ENCODE results near the gene ALDOC. TPM values are rescaled to one million over a fixed set of nuclear protein-coding genes. Genes with fewer than 3 reads are reported as not detected.
"Not testable (repeated sequence)": the region's sequence is repeated elsewhere in the genome, so short reads cannot be mapped to it uniquely, and the experiment has no call there.

The ALDOC gene
- total RNA-seq, 1 donor from 2014 or later = 10.3 TPM

- no peak overlapping the region for H3K4me3 Mint-ChIP-seq (ENCODE audit: unreplicated experiment)
- no peaks in the 10 kb centered on the region for H3K27me3 Mint-ChIP-seq (ENCODE audit: low read depth, unreplicated experiment)
These were observed 33.7 kb upstream of the ALDOC start for GRCh38 chr17:28610376-28610775.

DNA sequence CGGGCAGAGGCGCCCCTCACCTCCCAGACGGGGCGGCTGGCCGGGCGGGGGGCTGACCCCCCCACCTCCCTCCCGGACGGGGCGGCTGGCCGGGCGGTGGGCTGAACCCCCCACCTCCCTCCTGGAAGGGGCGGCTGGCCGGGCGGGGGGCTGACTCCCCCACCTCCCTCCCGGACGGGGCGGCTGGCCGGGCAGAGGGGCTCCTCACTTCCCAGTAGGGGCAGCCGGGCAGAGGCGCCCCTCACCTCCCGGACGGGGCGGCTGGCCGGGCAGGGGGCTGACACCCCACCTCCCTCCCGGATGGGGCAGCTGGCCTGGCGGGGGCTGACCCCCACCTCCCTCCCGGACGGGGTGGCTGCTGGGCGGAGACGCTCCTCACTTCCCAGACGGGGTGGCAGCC is 27.3 kb upstream of the ALDOC start:
- H2AFZ ChIP-seq (ENCODE audit: low read depth, low read length); H3K27me3 ChIP-seq (ENCODE audit: insufficient read depth, low read length); H3K27ac Mint-ChIP-seq (ENCODE audit: unreplicated experiment); H3K79me2 ChIP-seq (ENCODE audit: insufficient read depth, low read length); H3K4me3 Mint-ChIP-seq (ENCODE audit: unreplicated experiment); H3K36me3 Mint-ChIP-seq (ENCODE audit: low read depth, unreplicated experiment); H4K20me1 ChIP-seq (ENCODE audit: insufficient read depth, low read length); FAIRE-seq; H3K27ac ChIP-seq (ENCODE audit: low read depth, low read length); H3K9me3 ChIP-seq (ENCODE audit: insufficient read depth, low read depth, low read length); H3K4me1 ChIP-seq (ENCODE audit: insufficient read depth, low read length); H3K9me3 Mint-ChIP-seq (ENCODE audit: unreplicated experiment); H3K36me3 ChIP-seq (ENCODE audit: insufficient read depth, low read length); H3K9ac ChIP-seq (ENCODE audit: low read length); H3K4me3 ChIP-seq (ENCODE audit: insufficient read depth, low read depth, low read length); H3K4me1 Mint-ChIP-seq (ENCODE audit: low read depth, unreplicated experiment); H3K27me3 Mint-ChIP-seq (ENCODE audit: low read depth, unreplicated experiment); H3K4me2 ChIP-seq (ENCODE audit: low read length); DNase-seq (ENCODE audit: low read depth): not testable (repeated sequence)

More at GRCh38 chr17:28610376-28610775, 33.7 kb upstream of the ALDOC start:
- FAIRE-seq = no peak
- TF ChIP-seq EZH2 (IDR thresholded peaks at IDR 0.05; ENCODE audit: insufficient read depth, low read length) (no peak), CTCF (IDR thresholded peaks at IDR 0.05; ENCODE audit: insufficient read depth, low read depth, low read length) (no peak)
- peaks cover 17% of the 10 kb centered on the region for H3K36me3 ChIP-seq (ENCODE audit: insufficient read depth, low read length)
- no peak overlapping the region for H2AFZ ChIP-seq (ENCODE audit: low read depth, low read length)
- no peaks in the 10 kb centered on the region for H3K9me3 ChIP-seq (ENCODE audit: insufficient read depth, low read depth, low read length)
- no peak overlapping the region for H3K9ac ChIP-seq (ENCODE audit: low read length)
- H3K4me1 ChIP-seq (ENCODE audit: insufficient read depth, low read length) = no peaks in the 10 kb centered on the region
- Mint-ChIP-seq H3K9me3 (ENCODE audit: unreplicated experiment) (no peaks in the 10 kb centered on the region), H3K4me1 (ENCODE audit: low read depth, unreplicated experiment) (no peaks in the 10 kb centered on the region), H3K27ac (ENCODE audit: unreplicated experiment) (no peak overlapping the region), H3K36me3 (ENCODE audit: low read depth, unreplicated experiment) (peaks cover 12% of the 10 kb centered on the region)
- no peak overlapping the region for H3K27ac ChIP-seq (ENCODE audit: low read depth, low read length)
- no peaks in the 10 kb centered on the region for H3K27me3 ChIP-seq (ENCODE audit: insufficient read depth, low read length)
- H3K4me2 ChIP-seq (ENCODE audit: low read length) = no peak overlapping the region
- no peak overlapping the region for H3K4me3 ChIP-seq (ENCODE audit: insufficient read depth, low read depth, low read length)
- no peaks in the 10 kb centered on the region for H3K79me2 ChIP-seq (ENCODE audit: insufficient read depth, low read length)
- DNase-seq (ENCODE audit: low read depth) = no peak
- peaks cover 12% of the 10 kb centered on the region for H4K20me1 ChIP-seq (ENCODE audit: insufficient read depth, low read length)

DNA sequence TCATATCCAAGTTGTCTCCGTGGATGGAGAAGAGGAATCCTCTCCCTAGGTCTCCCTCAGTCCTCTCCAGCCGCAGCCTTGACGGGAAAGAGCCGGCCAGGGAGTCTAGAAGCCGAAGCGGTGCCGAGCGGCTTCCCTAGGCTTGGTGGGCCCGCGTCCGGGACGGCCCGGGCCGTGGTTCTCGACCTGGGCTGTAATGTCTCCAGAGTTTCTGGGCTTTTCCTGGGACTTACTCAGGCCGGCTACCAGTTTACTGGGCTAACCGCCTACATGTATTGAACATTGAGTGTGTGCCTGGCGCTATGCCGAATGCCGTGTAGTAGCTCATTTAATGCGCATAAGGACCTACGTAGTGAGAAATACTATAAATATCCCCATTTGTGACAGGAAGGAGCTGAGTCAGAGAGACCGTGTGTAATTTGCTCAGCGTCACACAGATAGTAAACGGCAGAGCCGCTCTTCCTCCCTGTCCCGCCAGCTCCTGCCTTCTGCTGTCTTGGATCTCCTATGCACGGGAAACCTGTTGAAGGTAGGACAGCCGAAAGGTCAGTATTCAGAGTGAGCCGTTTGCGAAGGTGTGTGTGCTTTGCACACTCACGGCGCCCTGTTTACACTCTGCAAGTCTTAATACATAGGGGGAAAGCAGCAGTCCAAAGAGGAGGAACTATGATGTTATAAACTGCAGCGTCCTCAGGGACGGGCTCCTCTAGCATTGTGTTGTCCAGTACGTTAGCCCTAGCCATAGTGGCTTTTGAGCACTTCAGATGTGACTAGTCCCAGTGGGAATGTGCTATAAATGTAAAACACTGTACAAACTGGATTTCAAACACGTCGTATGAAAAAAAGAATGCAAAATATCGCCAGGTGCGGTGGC is 22.9 kb upstream of the ALDOC start:
- DNase-seq (ENCODE audit: low read depth) (peak; percentile 88), FAIRE-seq (no peak)
- Histone ChIP-seq H2AFZ (ENCODE audit: low read depth, low read length) (peak overlapping the region; percentile 88), H3K4me1 (ENCODE audit: insufficient read depth, low read length) (peaks cover 9% of the 10 kb centered on the region), H3K9me3 (ENCODE audit: insufficient read depth, low read depth, low read length) (no peaks in the 10 kb centered on the region), H4K20me1 (ENCODE audit: insufficient read depth, low read length) (no peaks in the 10 kb centered on the region), H3K4me3 (ENCODE audit: insufficient read depth, low read depth, low read length) (peak overlapping the region; percentile 83), H3K79me2 (ENCODE audit: insufficient read depth, low read length) (peaks cover 24% of the 10 kb centered on the region), H3K36me3 (ENCODE audit: insufficient read depth, low read length) (no peaks in the 10 kb centered on the region), H3K9ac (ENCODE audit: low read length) (peak overlapping the region; percentile 91), H3K27ac (ENCODE audit: low read depth, low read length) (peak overlapping the region; percentile 93), H3K27me3 (ENCODE audit: insufficient read depth, low read length) (no peaks in the 10 kb centered on the region), H3K4me2 (ENCODE audit: low read length) (peak overlapping the region; percentile 92)
- Mint-ChIP-seq H3K9me3 (ENCODE audit: unreplicated experiment) (no peaks in the 10 kb centered on the region), H3K4me1 (ENCODE audit: low read depth, unreplicated experiment) (peaks cover 4% of the 10 kb centered on the region), H3K27ac (ENCODE audit: unreplicated experiment) (peak overlapping the region; percentile 91), H3K4me3 (ENCODE audit: unreplicated experiment) (peak overlapping the region; percentile 89), H3K36me3 (ENCODE audit: low read depth, unreplicated experiment) (no peaks in the 10 kb centered on the region), H3K27me3 (ENCODE audit: low read depth, unreplicated experiment) (no peaks in the 10 kb centered on the region)
- TF ChIP-seq CTCF (IDR thresholded peaks at IDR 0.05; ENCODE audit: insufficient read depth, low read depth, low read length) (no peak), EZH2 (IDR thresholded peaks at IDR 0.05; ENCODE audit: insufficient read depth, low read length) (no peak)

Measured in astrocyte (in vitro differentiated cells and primary cell).